ENCODE data around the gene CTTN. TPM values are rescaled to one million over a fixed set of nuclear protein-coding genes. Genes with fewer than 3 reads are reported as not detected.

CTTN gene
- total and polyA plus RNA-seq, 10 of the 15 experiments (the other 5 are each of a cell fraction or from before 2014, with no cell fraction given) = 1.1 to 37.8 (median 11.8) TPM

Other genes with a start within 250 kb of the CTTN start
- 20.7 and 21.9 TPM in 2 replicates for gene FADD, start 195.2 kb upstream of the CTTN start, total RNA-seq (2014; rRNA removed)
- gene FADD, start 195.2 kb upstream of the CTTN start, total RNA-seq (2014; rRNA removed; fragmentation: Illumina TruSeq; extraction: Trizol) = 18.8 and 21.2 TPM in 2 replicates
- gene FADD, start 195.2 kb upstream of the CTTN start, total RNA-seq (2021) = 31.2 and 32.7 TPM in 2 replicates
- gene FADD, start 195.2 kb upstream of the CTTN start, polyA plus RNA-seq (2011; rRNA removed) = 16.2 and 21.8 TPM in 2 replicates
- gene FADD, start 195.2 kb upstream of the CTTN start, polyA plus RNA-seq (2014; fragmentation: Illumina TruSeq; extraction: Trizol) = 12.4 and 18.7 TPM in 2 replicates
- under 1 TPM; 0.32 to 0.88 TPM for gene FADD, start 195.2 kb upstream of the CTTN start, polyA plus RNA-seq (2014; fragmentation: Nextera tagmentation; extraction: Ambion mirVana)
- 36.8 and 43.1 TPM in 2 replicates for gene FADD, start 195.2 kb upstream of the CTTN start, polyA plus RNA-seq (2014; rRNA removed)
- gene FADD, start 195.2 kb upstream of the CTTN start, polyA plus RNA-seq (2016; fragmentation: Nextera tagmentation; extraction: Ambion mirVana) = 10 to 100 TPM; 35.8 to 38.7 TPM
- 15.0 and 15.5 TPM in 2 replicates for gene PPFIA1, start 127.8 kb upstream of the CTTN start, total RNA-seq (2014; rRNA removed)
- 14.6 and 16.6 TPM in 2 replicates for gene PPFIA1, start 127.8 kb upstream of the CTTN start, total RNA-seq (2014; rRNA removed; fragmentation: Illumina TruSeq; extraction: Trizol)
- gene PPFIA1, start 127.8 kb upstream of the CTTN start, total RNA-seq (2021) = 19.1 and 22.1 TPM in 2 replicates
- 21.3 and 26.2 TPM in 2 replicates for gene PPFIA1, start 127.8 kb upstream of the CTTN start, polyA plus RNA-seq (2011; rRNA removed)
- 14.4 and 16.0 TPM in 2 replicates for gene PPFIA1, start 127.8 kb upstream of the CTTN start, polyA plus RNA-seq (2014; fragmentation: Illumina TruSeq; extraction: Trizol)
- gene PPFIA1, start 127.8 kb upstream of the CTTN start, polyA plus RNA-seq (2014; fragmentation: Nextera tagmentation; extraction: Ambion mirVana) = 1 to 10 TPM; 5.2 to 7.1 TPM
- gene PPFIA1, start 127.8 kb upstream of the CTTN start, polyA plus RNA-seq (2014; rRNA removed) = 14.7 and 18.1 TPM in 2 replicates
- 10 to 100 TPM in 1 of 2 experiments, 1 to 10 TPM in 1; 9.4 to 15.6 TPM for gene PPFIA1, start 127.8 kb upstream of the CTTN start, polyA plus RNA-seq (2016; fragmentation: Nextera tagmentation; extraction: Ambion mirVana)